Measurements from ENCODE around the gene CALHM4. TPM values are rescaled to one million over a fixed set of nuclear protein-coding genes. Genes with fewer than 3 reads are reported as not detected.

The CALHM4 gene
- total and polyA plus RNA-seq, 2 of the 13 experiments (the other 11 are each of a cell fraction or from before 2014, with no cell fraction given) = not detected

- peaks cover 23% of the 10 kb centered on the region for H3K4me1 ChIP-seq (ENCODE audit: insufficient read depth, low read length)
- in situ Hi-C loops (cut with HindIII; ENCODE audit: extremely low pct_ligation_motif_present, low pct_unique_long_range_greater_than_20kb) (loop anchor here (10.0 kb wide), 1 partner anchor 285 kb away; the partner anchor contains the start of gene TSPYL1), intact Hi-C loops (cut with micrococcal nuclease; ENCODE audit: unreplicated experiment) (no loop called here)
- no peak overlapping the region for H3K4me2 ChIP-seq (ENCODE audit: low read depth, low read length)
- ChIA-PET CTCF (ENCODE audit: low intra/inter-chr PET ratio, low total read pairs) (interaction anchor here (2.0 to 3.7 kb wide), 3 partner anchors 24 to 343 kb away, joined by 10 to 43 read pairs (median 11); no protein-coding TSS in a partner anchor), POLR2A (interaction anchor here (1.2 to 1.3 kb wide), 2 partner anchors 10 to 11 kb away, joined by 3 read pairs; partner anchors contain the start of gene RWDD1)
- no peak overlapping the region for H3K9ac ChIP-seq (ENCODE audit: insufficient read depth, low read depth, low read length)
- H4K20me1 ChIP-seq (ENCODE audit: insufficient read depth, low read length) = no peaks in the 10 kb centered on the region
- H3K4me3 ChIP-seq (replicated peaks in 1 of 3; ENCODE audit: insufficient read depth in 1 of 3, low read depth in 2 of 3, low read length in 3 of 3) = no peak overlapping the region
- H3K36me3 ChIP-seq (replicated peaks in 1 of 2; ENCODE audit: control insufficient read depth in 1 of 2, insufficient read depth in 2 of 2, low read length in 2 of 2) = no peaks in the 10 kb centered on the region
- no peak overlapping the region for H2AFZ ChIP-seq (ENCODE audit: low read length)
- H3K27ac ChIP-seq (ENCODE audit: extremely low read length, insufficient read depth, low read length) = no peak overlapping the region
- no peaks in the 10 kb centered on the region; a peak in 3 of 5 replicates for H3K27me3 ChIP-seq (ENCODE audit: control insufficient read depth in 1 of 2, insufficient read depth in 2 of 2, low read length in 2 of 2)
- no TSS peak for BruUV-seq (replicated peaks)
- ATAC-seq (no peak), DNase-seq (ENCODE audit: low spot score) (no peak), FAIRE-seq (no peak)
- no peaks in the 10 kb centered on the region for H3K79me2 ChIP-seq (ENCODE audit: insufficient read depth, low read length)
- no peaks in the 10 kb centered on the region for H3K9me3 ChIP-seq (ENCODE audit: low read length)
- TF ChIP-seq FOXM1 (CRISPR knock-in tag; IDR thresholded peaks at IDR 0.05) (no peak), ATF7 (IDR thresholded peaks at IDR 0.05) (peak; percentile 72), ATF7 (CRISPR knock-in tag; IDR thresholded peaks at IDR 0.05) (no peak)
- under 1% methylated on average over 2 of the region's 2 CpGs for WGBS (ENCODE audit: low lambda C conversion rate)
Measured at GRCh38 chr6:116560130-116560529, 6.6 kb downstream of the CALHM4 start.

GRCh38 chr6:116561377-116562018, 7.9 kb downstream of the CALHM4 start:
- peak; percentile 95 for FAIRE-seq
- TF ChIP-seq ZNF205 (CRISPR knock-in tag; IDR thresholded peaks at IDR 0.05) (0 out of 2 replicates have a peak, but pooled peaks have one; percentile 10), ZNF12 (CRISPR knock-in tag; IDR thresholded peaks at IDR 0.05) (0 out of 2 replicates have a peak, but pooled peaks have one; percentile 59), THAP11 (CRISPR knock-in tag; IDR thresholded peaks at IDR 0.05) (0 out of 2 replicates have a peak, but pooled peaks have one; percentile 17), CTCF (CRISPR knock-in tag; IDR thresholded peaks at IDR 0.05) (peak; percentile 91), HMGXB4 (CRISPR knock-in tag; IDR thresholded peaks at IDR 0.05; ENCODE audit: borderline replicate concordance in 1 of 2, low read depth in 1 of 2) (peak in 1 of 2 experiments; percentile 57; a peak in 1 of 4 replicates), ZNF451 (CRISPR knock-in tag; IDR thresholded peaks at IDR 0.05) (0 out of 2 replicates have a peak, but pooled peaks have one; percentile 18), JUN (CRISPR knock-in tag; IDR thresholded peaks at IDR 0.05) (0 out of 2 replicates have a peak, but pooled peaks have one; percentile 22), ZNF251 (CRISPR knock-in tag; IDR thresholded peaks at IDR 0.05) (no peak), ZNF607 (CRISPR knock-in tag; IDR thresholded peaks at IDR 0.05; ENCODE audit: borderline replicate concordance) (no peak)

More at GRCh38 chr6:116561377-116562018, 7.9 kb downstream of the CALHM4 start:
- Histone ChIP-seq H3K79me2 (ENCODE audit: insufficient read depth, low read length) (no peaks in the 10 kb centered on the region), H3K27me3 (ENCODE audit: control insufficient read depth in 1 of 2, insufficient read depth in 2 of 2, low read length in 2 of 2) (no peaks in the 10 kb centered on the region; a peak in 3 of 5 replicates), H3K4me3 (replicated peaks in 1 of 3; ENCODE audit: insufficient read depth in 1 of 3, low read depth in 2 of 3, low read length in 3 of 3) (peak overlapping the region in 2 of 3 experiments; percentile 13 to 28; a peak in 2 of 6 replicates), H4K20me1 (ENCODE audit: insufficient read depth, low read length) (no peaks in the 10 kb centered on the region), H3K36me3 (replicated peaks in 1 of 2; ENCODE audit: control insufficient read depth in 1 of 2, insufficient read depth in 2 of 2, low read length in 2 of 2) (no peaks in the 10 kb centered on the region), H3K9ac (ENCODE audit: insufficient read depth, low read depth, low read length) (peak overlapping the region; percentile 12; the same call in 1 of the 2 replicates), H2AFZ (ENCODE audit: low read length) (peak overlapping the region; percentile 55), H3K27ac (ENCODE audit: extremely low read length, insufficient read depth, low read length) (no peak overlapping the region), H3K9me3 (ENCODE audit: low read length) (no peaks in the 10 kb centered on the region), H3K4me1 (ENCODE audit: insufficient read depth, low read length) (peaks cover 31% of the 10 kb centered on the region), H3K4me2 (ENCODE audit: low read depth, low read length) (peak overlapping the region; percentile 63)
- POLR2A ChIA-PET = interaction anchor here (1.3 to 1.8 kb wide), 2 partner anchors 10 kb away, joined by 3 to 11 read pairs; partner anchors contain the start of gene RWDD1
- 21% methylated on average over 9 of the region's 9 CpGs for WGBS (ENCODE audit: low lambda C conversion rate)
- peak; percentile 78 for ATAC-seq
- no TSS peak for BruUV-seq (replicated peaks)
- in situ Hi-C loops (cut with HindIII; ENCODE audit: extremely low pct_ligation_motif_present, low pct_unique_long_range_greater_than_20kb) (loop anchor here (10.0 kb wide), 1 partner anchor 287 kb away; the partner anchor contains the start of gene TSPYL1), intact Hi-C loops (cut with micrococcal nuclease; ENCODE audit: unreplicated experiment) (loop anchor here (1.0 kb wide), 3 partner anchors 25 to 274 kb away; no protein-coding TSS in a partner anchor)
- peak; percentile 70 for DNase-seq (ENCODE audit: low spot score)
- CTCF ChIA-PET (ENCODE audit: low intra/inter-chr PET ratio, low total read pairs) = interaction anchor here (1.1 to 3.7 kb wide), 6 partner anchors 26 to 344 kb away, joined by 5 to 43 read pairs (median 8); partner anchors contain the start of gene CALHM5
